K562 (cell line): ENCODE measurements around the gene SLC20A1.

Experiments
- CTCF ChIP-seq, 3 experiments: IDR thresholded peaks in 2 of 3; conservative IDR thresholded peaks in 1 of 3; 2 replicates each; pipeline ENCODE4 v1.5.1; 2011 to 2012; ENCODE audit warnings: low read length in 3 of 3, mild to moderate bottlenecking in 3 of 3, control low read depth in 2 of 3, improper control_type of control experiment in 1 of 3, inconsistent platforms in 1 of 3, low read depth in 1 of 3, mixed read lengths in 1 of 3, moderate library complexity in 1 of 3; ENCODE audit not compliant: insufficient read depth in 2 of 3
- IRF9 ChIP-seq: fragments of 450-650 bp; IDR thresholded peaks from 2 replicates; pipeline ENCODE4 v1.6.1; 2016; ENCODE audit warnings: missing biosample characterization, missing genetic modification characterization
- RBM22 ChIP-seq: fragments of 200-400 bp; formaldehyde crosslinking; IDR thresholded peaks from 2 replicates; pipeline ENCODE4 v1.6.1; 2018; ENCODE audit warnings: low read length, low read depth; ENCODE audit not compliant: poor library complexity, severe bottlenecking
- RERE ChIP-seq: sonication (generic); formaldehyde crosslinking; IDR thresholded peaks from 2 replicates; pipeline ENCODE4 v1.8.0; 2023; ENCODE audit warnings: missing genetic modification reagents, mild to moderate bottlenecking, borderline replicate concordance
- SP2 ChIP-seq: IDR thresholded peaks from 2 replicates; pipeline ENCODE4 v1.6.1; 2011; ENCODE audit warnings: mild to moderate bottlenecking, low read depth, low read length, moderate library complexity; ENCODE audit not compliant: poor library complexity, severe bottlenecking; ENCODE audit errors: extremely low read depth
- SUPT5H ChIP-seq: fragments of 450-650 bp; IDR thresholded peaks from 2 replicates; pipeline ENCODE4 v1.6.1; 2016
- ZNF24 ChIP-seq: fragments of 450-650 bp; IDR thresholded peaks from 2 replicates; pipeline ENCODE4 v1.6.1; 2016

- TF ChIP-seq SUPT5H (no peak), CTCF (IDR thresholded peaks at IDR 0.05 in 2 of 3, conservative IDR thresholded peaks at IDR 0.05 in 1 of 3; ENCODE audit: insufficient read depth in 2 of 3, low read depth in 1 of 3, low read length in 3 of 3) (no peak), ZNF24 (no peak), IRF9 (no peak), RBM22 (no peak), RERE (CRISPR knock-in tag) (no peak), SP2 (no peak)
Observed at GRCh38 chr2:112600634-112601033, 45.1 kb upstream of the SLC20A1 start.
